ENCODE data around the gene CDCA7L. TPM values are rescaled to one million over a fixed set of nuclear protein-coding genes. Genes with fewer than 3 reads are reported as not detected.

CDCA7L gene
- total RNA-seq, 4 donors from 2014 or later: 7.4 to 16.9 (median 10.8) TPM

DNA sequence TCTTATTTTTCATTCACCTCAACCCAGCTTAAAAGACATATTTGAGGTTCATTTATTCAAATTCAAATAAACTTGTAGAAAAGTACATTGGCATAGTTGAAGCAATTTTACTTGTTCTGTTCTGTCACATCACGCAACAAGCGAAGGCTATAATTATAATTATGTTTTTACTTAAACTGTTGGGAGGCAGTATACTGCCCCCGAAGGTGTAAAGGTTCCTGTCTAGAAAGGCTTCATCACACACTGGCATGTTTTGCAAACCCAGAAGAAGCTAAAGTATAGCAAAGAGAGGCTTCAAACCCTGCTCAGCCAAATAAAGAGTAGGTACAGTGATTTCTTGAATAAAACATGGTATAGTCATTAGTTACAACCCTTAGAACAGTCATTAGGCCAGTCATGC, 62.6 kb downstream of the CDCA7L start:
- no peak overlapping the region for H3K27ac ChIP-seq
- H3K4me1 ChIP-seq: no peaks in the 10 kb centered on the region
- no peak for DNase-seq (ENCODE audit: low spot score in 2 of 2)
- WGBS, 2 donors: 94 to 95% methylated on average over 3 of the region's 3 CpGs
- no peak overlapping the region for H3K4me3 ChIP-seq
- H3K9me3 ChIP-seq: no peaks in the 10 kb centered on the region
- no peaks in the 10 kb centered on the region for H3K27me3 ChIP-seq
- H3K36me3 ChIP-seq: no peaks in the 10 kb centered on the region
- TF ChIP-seq EP300 (IDR thresholded peaks at IDR 0.05): no peak
- TF ChIP-seq, protein P1, sequence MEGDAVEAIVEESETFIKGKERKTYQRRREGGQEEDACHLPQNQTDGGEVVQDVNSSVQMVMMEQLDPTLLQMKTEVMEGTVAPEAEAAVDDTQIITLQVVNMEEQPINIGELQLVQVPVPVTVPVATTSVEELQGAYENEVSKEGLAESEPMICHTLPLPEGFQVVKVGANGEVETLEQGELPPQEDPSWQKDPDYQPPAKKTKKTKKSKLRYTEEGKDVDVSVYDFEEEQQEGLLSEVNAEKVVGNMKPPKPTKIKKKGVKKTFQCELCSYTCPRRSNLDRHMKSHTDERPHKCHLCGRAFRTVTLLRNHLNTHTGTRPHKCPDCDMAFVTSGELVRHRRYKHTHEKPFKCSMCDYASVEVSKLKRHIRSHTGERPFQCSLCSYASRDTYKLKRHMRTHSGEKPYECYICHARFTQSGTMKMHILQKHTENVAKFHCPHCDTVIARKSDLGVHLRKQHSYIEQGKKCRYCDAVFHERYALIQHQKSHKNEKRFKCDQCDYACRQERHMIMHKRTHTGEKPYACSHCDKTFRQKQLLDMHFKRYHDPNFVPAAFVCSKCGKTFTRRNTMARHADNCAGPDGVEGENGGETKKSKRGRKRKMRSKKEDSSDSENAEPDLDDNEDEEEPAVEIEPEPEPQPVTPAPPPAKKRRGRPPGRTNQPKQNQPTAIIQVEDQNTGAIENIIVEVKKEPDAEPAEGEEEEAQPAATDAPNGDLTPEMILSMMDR (IDR thresholded peaks at IDR 0.05): no peak
- TF ChIP-seq POLR2A (IDR thresholded peaks at IDR 0.05): no peak

GRCh38 chr7:21869785-21870402, 75.8 kb downstream of the CDCA7L start:
- no peak overlapping the region for H3K27ac ChIP-seq

DNA sequence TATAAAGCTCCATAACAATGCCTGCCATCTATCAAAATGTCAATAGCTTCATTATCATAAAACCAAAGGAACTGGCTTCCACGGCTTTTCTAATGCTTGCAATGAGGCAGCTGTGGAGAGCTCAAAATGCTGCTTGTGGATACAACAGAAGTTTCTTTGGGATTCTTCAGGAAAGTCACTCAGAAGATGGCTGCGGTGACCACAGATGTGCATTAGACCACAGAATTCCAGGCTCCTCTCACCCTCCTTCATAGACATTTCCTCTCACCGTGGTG, 77.2 kb downstream of the CDCA7L start:
- H3K27ac ChIP-seq: no peak overlapping the region
- no peaks in the 10 kb centered on the region for H3K27me3 ChIP-seq
- H3K4me3 ChIP-seq: no peak overlapping the region
- no peaks in the 10 kb centered on the region for H3K36me3 ChIP-seq
- H3K4me1 ChIP-seq: no peaks in the 10 kb centered on the region
- no peaks in the 10 kb centered on the region for H3K9me3 ChIP-seq
- no peak for DNase-seq (ENCODE audit: low spot score in 2 of 2)
- 31 to 35% methylated on average over 3 of the region's 3 CpGs for WGBS, 2 donors
- TF ChIP-seq, protein P1 (IDR thresholded peaks at IDR 0.05): no peak
- TF ChIP-seq EP300 (IDR thresholded peaks at IDR 0.05) (no peak), POLR2A (IDR thresholded peaks at IDR 0.05) (no peak)

More at GRCh38 chr7:21869785-21870402, 75.8 kb downstream of the CDCA7L start:
- Histone ChIP-seq H3K36me3 (no peaks in the 10 kb centered on the region), H3K4me3 (no peak overlapping the region), H3K9me3 (no peaks in the 10 kb centered on the region), H3K27me3 (no peaks in the 10 kb centered on the region), H3K4me1 (no peaks in the 10 kb centered on the region)
- TF ChIP-seq, protein P1 (IDR thresholded peaks at IDR 0.05): no peak
- TF ChIP-seq EP300 (IDR thresholded peaks at IDR 0.05) (no peak), POLR2A (IDR thresholded peaks at IDR 0.05) (no peak)
- WGBS, 2 donors: 52 to 59% methylated on average over 5 of the region's 5 CpGs
- DNase-seq (ENCODE audit: low spot score in 2 of 2): no peak

- no peak for DNase-seq (ENCODE audit: low spot score in 2 of 2)
- TF ChIP-seq EP300 (IDR thresholded peaks at IDR 0.05): no peak
- no peak for TF ChIP-seq POLR2A (IDR thresholded peaks at IDR 0.05)
- TF ChIP-seq, protein P1 (IDR thresholded peaks at IDR 0.05): no peak
- Histone ChIP-seq H3K4me3 (no peak overlapping the region), H3K27ac (no peak overlapping the region), H3K36me3 (no peaks in the 10 kb centered on the region), H3K27me3 (no peaks in the 10 kb centered on the region), H3K9me3 (no peaks in the 10 kb centered on the region), H3K4me1 (no peaks in the 10 kb centered on the region)
- 46 to 59% methylated on average over 8 of the region's 8 CpGs for WGBS, 2 donors
These were observed 77.7 kb downstream of the CDCA7L start for GRCh38 chr7:21867816-21868575.

- no peak for DNase-seq (ENCODE audit: low spot score in 2 of 2)
- H3K27ac ChIP-seq: no peak overlapping the region
- H3K4me3 ChIP-seq: no peak overlapping the region
- H3K36me3 ChIP-seq: no peaks in the 10 kb centered on the region
- no peak for TF ChIP-seq POLR2A (IDR thresholded peaks at IDR 0.05)
- no peak for TF ChIP-seq EP300 (IDR thresholded peaks at IDR 0.05)
- TF ChIP-seq, protein P1 (IDR thresholded peaks at IDR 0.05): no peak
- H3K9me3 ChIP-seq: no peaks in the 10 kb centered on the region
- no peaks in the 10 kb centered on the region for H3K27me3 ChIP-seq
- no peaks in the 10 kb centered on the region for H3K4me1 ChIP-seq
These were observed 78.5 kb downstream of the CDCA7L start for GRCh38 chr7:21867226-21867625.
